Activated T-cell treated with anti-CD3 and anti-CD28 coated beads, Interleukin-2, amount 50 U/mL, for 24 hours (primary cell): ENCODE data around the gene MUC6.

ENCODE experiments used
- DNase-seq: peaks from one replicate; pipeline ENCODE4 v3.0.0-alpha.2; 2020
- H3K27ac Mint-ChIP-seq: 2 replicates; pipeline ENCODE4 v1.8.0; 2020; ENCODE audit warnings: mild to moderate bottlenecking, mixed read lengths
- H3K27me3 Mint-ChIP-seq: 2 replicates; pipeline ENCODE4 v1.8.0; 2020; ENCODE audit warnings: mixed read lengths
- H3K36me3 Mint-ChIP-seq: 2 replicates; pipeline ENCODE4 v1.8.0; 2020; ENCODE audit warnings: low read depth, mixed read lengths
- H3K4me1 Mint-ChIP-seq: 2 replicates; pipeline ENCODE4 v1.8.0; 2020; ENCODE audit warnings: low read depth, mixed read lengths
- H3K4me3 Mint-ChIP-seq: 2 replicates; pipeline ENCODE4 v1.8.0; 2020; ENCODE audit warnings: mild to moderate bottlenecking, moderate library complexity, mixed read lengths
- H3K9me3 Mint-ChIP-seq: 2 replicates; pipeline ENCODE4 v1.8.0; 2020; ENCODE audit warnings: mixed read lengths

Gene MUC6

DNA sequence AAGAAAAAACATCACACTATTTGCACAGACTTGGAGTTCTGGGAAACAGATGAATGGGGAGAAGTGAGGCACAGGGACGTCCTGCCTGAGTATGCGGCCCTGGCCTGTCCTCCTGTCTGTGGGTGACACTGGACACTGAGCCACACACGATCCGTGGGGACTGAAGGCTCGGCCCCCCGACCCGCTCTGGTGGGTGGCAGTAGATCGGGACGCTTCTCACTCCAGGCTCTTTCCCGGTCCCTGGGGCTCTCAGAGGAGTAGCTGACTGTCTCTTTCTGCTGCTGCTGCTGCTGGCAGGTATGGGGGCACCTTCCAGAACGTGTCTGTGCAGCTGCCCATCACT, 27.7 kb downstream of the MUC6 start:
- Mint-ChIP-seq H3K27ac (no peak overlapping the region), H3K4me3 (no peak overlapping the region), H3K4me1 (no peaks in the 10 kb centered on the region), H3K9me3 (no peaks in the 10 kb centered on the region), H3K27me3 (no peaks in the 10 kb centered on the region), H3K36me3 (peaks cover 80% of the 10 kb centered on the region)
- no peak for DNase-seq

DNA sequence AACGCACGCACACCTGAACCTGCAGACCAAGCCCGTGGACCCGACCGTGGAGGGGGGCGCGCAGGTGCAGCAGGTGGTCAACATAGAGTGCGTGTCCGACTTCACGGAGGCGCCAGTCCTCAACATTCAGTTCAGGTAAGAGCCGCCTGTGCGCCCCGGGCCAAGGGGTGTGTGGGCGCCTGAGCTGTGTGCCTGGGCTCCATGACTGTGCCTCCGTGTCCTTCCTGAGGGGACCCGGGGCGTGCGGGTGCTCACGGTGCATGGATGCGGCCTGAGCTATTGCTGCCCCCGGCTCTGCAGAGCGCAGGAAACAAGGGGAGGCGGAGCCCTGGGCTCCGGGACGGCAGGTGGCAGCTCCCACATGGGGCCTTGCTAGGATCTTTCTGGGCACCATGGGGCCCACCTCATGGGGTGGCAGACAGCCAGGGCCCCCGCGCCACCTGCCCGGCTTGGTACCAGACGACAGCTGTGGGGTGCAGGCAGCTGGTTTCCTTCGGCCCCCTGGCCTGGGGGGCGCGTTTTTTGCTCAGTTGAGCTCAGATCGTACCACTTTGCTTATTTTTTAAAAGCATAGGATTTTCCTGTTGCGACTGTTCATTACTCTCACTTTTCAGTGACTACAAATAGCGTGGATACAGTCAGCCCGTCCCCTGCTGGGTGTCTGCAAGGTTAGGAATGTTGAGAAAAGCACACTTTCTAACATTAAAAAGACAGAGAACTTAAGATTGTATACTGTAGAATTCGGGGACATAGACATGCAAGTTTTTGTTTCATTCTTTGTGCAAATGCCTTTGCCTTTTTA, 28.3 kb downstream of the MUC6 start:
- no peak for DNase-seq
- no peaks in the 10 kb centered on the region for H3K4me1 Mint-ChIP-seq
- no peak overlapping the region for H3K4me3 Mint-ChIP-seq
- no peaks in the 10 kb centered on the region for H3K27me3 Mint-ChIP-seq
- H3K9me3 Mint-ChIP-seq = no peaks in the 10 kb centered on the region
- H3K27ac Mint-ChIP-seq = no peak overlapping the region
- peaks cover 86% of the 10 kb centered on the region for H3K36me3 Mint-ChIP-seq

DNA sequence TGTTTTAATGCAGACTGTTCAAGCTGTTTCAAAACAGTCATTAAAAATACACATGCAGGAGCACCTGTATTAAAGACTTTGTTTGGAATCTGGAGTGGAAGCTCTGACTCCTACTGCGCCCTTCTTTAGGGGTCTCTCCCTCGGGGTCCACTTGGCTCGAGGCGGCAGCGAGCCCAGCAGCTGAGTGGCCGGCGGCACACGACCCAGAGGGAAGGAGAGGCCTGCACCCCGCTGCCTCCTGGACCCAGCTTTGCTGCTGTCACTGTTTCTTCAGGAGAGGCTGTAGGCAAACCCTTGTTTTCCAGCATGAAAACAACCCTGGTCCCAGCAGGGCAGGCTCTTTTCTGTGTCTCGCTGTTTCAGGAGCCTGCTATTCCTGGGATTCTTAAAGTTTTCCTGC, 29.2 kb downstream of the MUC6 start:
- H3K4me1 Mint-ChIP-seq = no peaks in the 10 kb centered on the region
- peaks cover 95% of the 10 kb centered on the region for H3K36me3 Mint-ChIP-seq
- H3K9me3 Mint-ChIP-seq = no peaks in the 10 kb centered on the region
- DNase-seq = no peak
- no peaks in the 10 kb centered on the region for H3K27me3 Mint-ChIP-seq
- no peak overlapping the region for H3K4me3 Mint-ChIP-seq
- H3K27ac Mint-ChIP-seq = no peak overlapping the region

DNA sequence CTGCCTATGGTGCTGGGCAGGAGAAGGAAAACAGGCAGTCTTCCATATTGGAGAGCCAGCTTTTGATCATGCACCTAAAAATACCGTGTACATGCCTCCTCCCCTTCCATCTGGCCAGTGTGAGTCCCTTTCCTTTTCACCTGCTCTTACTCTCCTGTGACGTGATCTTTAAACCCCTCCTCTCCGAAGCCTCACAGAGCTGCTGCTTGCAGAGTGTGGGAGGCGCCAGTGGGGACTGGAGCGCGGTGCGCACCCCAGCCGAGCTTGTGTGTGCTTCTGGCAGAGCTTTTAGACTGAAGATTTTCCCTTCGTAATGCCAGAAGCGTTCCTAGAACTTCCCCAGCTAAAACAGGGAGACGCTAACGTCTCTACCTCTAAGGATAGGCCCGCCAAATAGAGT, 29.8 kb downstream of the MUC6 start:
- Mint-ChIP-seq H3K4me1 (no peaks in the 10 kb centered on the region), H3K4me3 (no peak overlapping the region), H3K9me3 (no peaks in the 10 kb centered on the region), H3K27me3 (no peaks in the 10 kb centered on the region), H3K27ac (no peak overlapping the region), H3K36me3 (peaks cover 95% of the 10 kb centered on the region)
- no peak for DNase-seq

DNA sequence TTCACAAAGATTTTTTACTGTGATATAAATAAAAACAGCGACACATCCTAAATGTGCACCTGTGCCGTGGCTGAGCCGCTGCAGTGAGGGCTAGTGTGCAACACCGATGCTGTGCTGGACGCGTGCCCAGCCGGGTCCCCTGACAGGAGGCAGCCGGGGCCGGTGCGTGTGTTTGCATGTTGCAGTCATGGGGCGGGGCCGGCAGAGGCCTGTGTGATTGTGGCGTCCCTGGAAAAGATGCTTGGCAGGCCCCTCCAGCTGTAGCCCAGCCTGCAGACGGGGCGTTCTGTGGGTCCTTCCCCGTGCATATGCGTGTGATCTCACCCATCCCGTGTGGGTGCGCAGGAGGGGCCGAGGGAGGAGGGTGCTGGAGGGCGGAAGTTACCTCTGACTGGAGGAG, 30.6 kb downstream of the MUC6 start:
- H3K9me3 Mint-ChIP-seq = no peaks in the 10 kb centered on the region
- no peak for DNase-seq
- no peak overlapping the region for H3K27ac Mint-ChIP-seq
- no peaks in the 10 kb centered on the region for H3K4me1 Mint-ChIP-seq
- peaks cover 95% of the 10 kb centered on the region for H3K36me3 Mint-ChIP-seq
- no peak overlapping the region for H3K4me3 Mint-ChIP-seq
- H3K27me3 Mint-ChIP-seq = no peaks in the 10 kb centered on the region

DNA sequence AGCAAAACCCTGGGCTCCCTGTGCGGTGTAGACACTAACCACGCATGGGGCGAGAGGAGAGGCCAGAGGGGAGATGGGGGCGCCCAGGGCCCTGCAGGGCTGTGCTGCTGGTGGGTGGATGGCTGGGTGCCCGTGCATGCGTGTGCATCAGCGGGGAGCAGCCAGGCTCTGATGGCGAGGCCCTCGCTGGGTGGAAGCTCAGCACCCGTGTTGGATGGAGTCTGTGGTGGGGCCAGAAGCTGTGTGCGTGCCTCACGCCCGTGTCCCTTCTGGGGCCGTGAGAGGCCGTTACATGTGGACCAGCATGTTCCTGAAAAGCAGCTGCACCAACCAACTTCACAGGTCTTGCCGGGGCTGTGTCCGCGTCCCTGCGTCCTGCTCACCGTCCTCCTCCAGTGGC, 33.4 kb downstream of the MUC6 start:
- H3K9me3 Mint-ChIP-seq = no peaks in the 10 kb centered on the region
- H3K4me1 Mint-ChIP-seq = no peaks in the 10 kb centered on the region
- no peak for DNase-seq
- no peaks in the 10 kb centered on the region for H3K27me3 Mint-ChIP-seq
- H3K4me3 Mint-ChIP-seq = no peak overlapping the region
- H3K27ac Mint-ChIP-seq = peak overlapping the region; percentile 28
- peaks cover 88% of the 10 kb centered on the region for H3K36me3 Mint-ChIP-seq

DNA sequence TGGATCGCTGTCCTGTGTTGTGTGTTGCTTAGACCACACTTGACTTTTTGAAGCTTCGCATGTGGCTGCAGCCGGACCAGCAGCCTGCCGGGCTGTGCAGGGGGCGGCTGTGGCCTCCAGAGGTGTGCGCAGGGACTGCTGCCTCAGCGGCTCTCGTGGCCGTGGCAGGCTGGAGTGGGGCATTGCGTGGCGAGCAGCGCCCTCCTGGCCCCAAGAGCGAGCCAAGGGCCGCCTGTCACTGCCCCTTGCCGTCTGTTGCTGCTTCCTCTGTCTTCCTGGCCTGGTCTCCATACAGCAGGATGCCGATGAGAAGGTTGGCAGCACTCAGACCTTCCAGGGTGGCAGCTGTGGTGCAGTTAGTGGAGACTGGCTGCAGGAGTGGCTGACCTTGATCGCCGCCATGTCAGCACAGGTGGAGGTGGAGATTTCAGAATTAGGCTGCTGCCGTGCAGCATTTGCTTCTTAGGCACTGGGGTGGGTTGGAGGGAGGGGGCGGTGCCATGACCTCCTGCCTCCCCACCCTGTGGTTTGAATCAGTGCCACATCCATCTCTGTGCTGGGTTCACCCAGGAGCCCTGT, 34.0 kb downstream of the MUC6 start:
- peaks cover 85% of the 10 kb centered on the region for H3K36me3 Mint-ChIP-seq
- H3K4me3 Mint-ChIP-seq = no peak overlapping the region
- no peak for DNase-seq
- no peaks in the 10 kb centered on the region for H3K4me1 Mint-ChIP-seq
- no peaks in the 10 kb centered on the region for H3K9me3 Mint-ChIP-seq
- H3K27ac Mint-ChIP-seq = peak overlapping the region; percentile 28
- H3K27me3 Mint-ChIP-seq = no peaks in the 10 kb centered on the region

DNA sequence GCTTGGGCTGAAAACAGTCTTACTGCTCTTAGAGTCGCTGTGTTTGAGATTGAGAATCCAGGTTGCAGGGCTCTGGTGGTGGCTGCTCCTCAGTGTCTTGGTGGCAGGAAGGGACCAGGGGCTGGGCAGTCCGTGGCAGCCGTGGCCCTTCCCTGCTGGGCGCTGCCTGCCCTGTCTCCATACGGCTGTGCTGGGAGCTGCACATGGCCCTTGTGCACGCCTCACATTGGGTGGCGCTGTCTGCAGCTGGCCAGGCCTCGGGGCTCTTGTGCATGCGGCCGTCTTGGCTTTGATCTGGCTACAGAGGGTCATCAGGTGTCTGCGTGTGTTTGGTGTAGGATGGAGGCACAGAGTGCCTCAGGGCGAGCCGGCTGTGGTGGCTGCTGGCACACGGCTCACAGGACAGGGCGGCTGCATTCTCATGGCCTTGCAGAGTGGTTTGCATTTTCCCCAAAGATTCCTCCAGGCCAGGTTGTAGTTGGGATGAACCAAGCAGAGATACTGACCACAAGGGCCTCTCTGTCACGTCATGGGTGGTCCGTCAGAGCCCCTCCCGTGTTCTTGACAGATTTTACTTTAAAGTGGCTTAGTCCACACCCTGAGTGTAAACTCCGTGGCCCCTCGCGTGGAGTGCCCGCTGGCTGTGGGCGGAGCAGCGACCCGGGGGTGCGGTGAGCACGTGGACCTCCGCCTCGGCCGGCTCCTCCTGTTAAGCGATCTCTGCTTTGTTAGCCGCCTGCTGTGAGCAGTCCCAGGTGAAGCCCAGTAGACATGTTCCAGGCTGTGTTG, 34.7 kb downstream of the MUC6 start:
- DNase-seq = no peak
- no peak overlapping the region for H3K4me3 Mint-ChIP-seq
- H3K36me3 Mint-ChIP-seq = peaks cover 82% of the 10 kb centered on the region
- H3K27me3 Mint-ChIP-seq = no peaks in the 10 kb centered on the region
- peaks cover 3% of the 10 kb centered on the region for H3K4me1 Mint-ChIP-seq
- H3K9me3 Mint-ChIP-seq = no peaks in the 10 kb centered on the region
- peak overlapping the region; percentile 29 for H3K27ac Mint-ChIP-seq

DNA sequence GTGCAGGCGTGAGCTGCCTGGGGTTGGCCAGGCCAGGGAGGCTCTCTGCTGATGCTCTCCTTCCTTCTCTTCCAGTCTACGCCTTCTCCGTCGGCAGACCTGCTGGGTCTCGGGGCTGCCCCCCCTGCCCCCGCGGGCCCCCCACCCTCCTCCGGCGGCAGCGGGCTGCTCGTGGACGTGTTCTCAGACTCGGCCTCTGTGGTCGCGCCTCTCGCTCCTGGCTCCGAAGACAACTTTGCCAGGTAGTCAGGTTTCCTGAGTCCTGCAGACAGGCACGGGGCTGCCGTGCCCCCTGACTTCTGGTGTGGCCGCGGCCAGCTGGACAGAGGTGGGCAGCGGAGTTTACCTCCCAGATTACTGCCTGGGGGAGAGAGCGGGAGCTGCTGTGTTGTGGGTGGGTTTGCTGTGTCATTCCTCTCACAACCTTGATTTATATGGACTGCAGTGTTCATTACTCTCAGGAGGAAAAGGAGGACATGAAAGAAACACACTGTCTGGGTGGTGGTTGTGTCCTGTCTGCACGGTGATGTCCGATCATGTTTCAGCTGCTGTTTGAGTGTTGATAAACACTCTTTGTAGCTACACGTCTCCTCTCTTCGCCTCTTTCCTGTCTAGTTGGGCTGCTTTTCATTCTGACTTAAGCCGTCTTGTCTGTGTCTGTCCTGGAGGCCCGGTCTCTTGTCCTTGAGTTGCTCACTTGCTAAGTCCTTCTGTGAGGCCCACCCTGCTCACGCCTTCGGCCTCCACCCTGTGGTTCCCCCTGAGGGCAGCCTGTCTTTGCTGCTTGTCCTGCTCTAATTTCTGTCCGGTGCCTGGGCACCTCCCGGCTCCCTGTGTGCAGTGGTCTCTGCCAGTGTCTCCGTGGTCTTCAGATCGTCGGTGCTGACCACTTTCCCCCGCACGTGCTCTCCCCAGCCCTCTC, 35.9 kb downstream of the MUC6 start:
- Mint-ChIP-seq H3K36me3 (peaks cover 82% of the 10 kb centered on the region), H3K27ac (no peak overlapping the region), H3K9me3 (no peaks in the 10 kb centered on the region), H3K4me1 (peaks cover 12% of the 10 kb centered on the region), H3K27me3 (no peaks in the 10 kb centered on the region), H3K4me3 (no peak overlapping the region)
- no peak for DNase-seq

DNA sequence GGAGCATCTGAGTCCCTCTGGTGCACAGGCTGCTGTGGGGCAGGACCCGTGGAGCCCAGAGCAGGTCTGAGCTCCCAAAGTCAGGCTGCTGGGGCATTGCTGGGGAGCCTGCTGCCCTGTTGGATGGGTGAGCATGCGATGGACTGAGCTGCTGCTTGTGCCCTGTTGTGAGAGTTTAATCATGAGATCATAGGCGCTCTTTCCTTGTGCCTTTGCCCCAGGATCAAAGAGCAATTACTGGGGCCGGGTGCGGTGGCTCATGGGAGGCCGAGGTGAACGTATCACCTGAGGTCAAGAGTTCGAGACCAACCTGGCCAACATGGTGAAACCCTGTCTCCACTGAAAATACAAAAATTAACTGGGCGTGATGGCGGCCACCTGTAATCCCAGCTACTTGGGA, 37.5 kb downstream of the MUC6 start:
- Mint-ChIP-seq H3K27ac (peak overlapping the region; percentile 29), H3K4me3 (no peak overlapping the region), H3K27me3 (no peaks in the 10 kb centered on the region)

DNA sequence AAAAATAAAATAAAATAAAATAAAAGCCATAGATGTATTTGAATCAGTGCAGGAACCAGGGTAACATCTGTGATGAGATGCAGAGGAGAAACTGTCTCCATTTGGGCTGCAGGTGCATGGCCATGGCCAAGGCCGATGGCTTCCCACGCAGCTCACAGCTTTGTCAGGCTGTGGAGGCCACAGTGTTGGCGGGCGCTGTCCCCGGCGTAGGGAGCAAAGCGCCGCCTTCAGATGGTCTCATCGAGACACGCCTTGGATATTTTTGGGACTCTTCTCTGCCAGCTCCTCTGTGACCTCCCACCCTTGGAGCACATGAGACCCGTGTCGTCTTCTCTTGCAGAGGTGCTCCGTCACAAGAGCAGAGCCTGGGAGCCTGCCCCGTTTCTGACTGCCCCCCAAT, 38.6 kb downstream of the MUC6 start:
- Mint-ChIP-seq H3K4me3 (no peak overlapping the region), H3K27me3 (no peaks in the 10 kb centered on the region), H3K9me3 (no peaks in the 10 kb centered on the region), H3K36me3 (peaks cover 73% of the 10 kb centered on the region), H3K27ac (no peak overlapping the region), H3K4me1 (peaks cover 16% of the 10 kb centered on the region)
- no peak for DNase-seq

More for the DNA sequence above, 37.5 kb downstream of the MUC6 start:
- H3K9me3 Mint-ChIP-seq = no peaks in the 10 kb centered on the region
- DNase-seq = no peak
- peaks cover 16% of the 10 kb centered on the region for H3K4me1 Mint-ChIP-seq
- H3K36me3 Mint-ChIP-seq = peaks cover 74% of the 10 kb centered on the region

DNA sequence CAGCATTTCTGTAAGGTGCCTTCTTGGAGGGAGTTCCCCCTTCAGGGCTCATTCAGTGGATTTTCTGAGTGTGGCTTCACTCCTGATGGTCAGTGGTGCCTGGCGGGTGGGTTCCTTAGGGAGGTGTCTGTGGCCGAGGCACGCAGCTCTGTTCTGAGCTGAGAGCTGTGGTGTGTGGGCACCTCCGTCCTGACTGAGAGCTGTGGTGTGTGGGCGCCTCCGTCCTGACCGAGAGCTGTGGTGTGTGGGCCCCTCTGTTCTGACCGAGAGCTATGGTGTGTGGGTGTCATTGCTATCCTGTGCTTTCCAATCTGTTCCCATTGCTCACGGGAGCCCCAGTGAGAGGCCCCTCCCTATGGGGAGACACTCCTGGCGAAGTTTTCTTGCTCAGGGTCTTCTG, 39.8 kb downstream of the MUC6 start:
- Mint-ChIP-seq H3K27me3 (no peaks in the 10 kb centered on the region), H3K4me3 (no peak overlapping the region), H3K4me1 (peaks cover 16% of the 10 kb centered on the region), H3K36me3 (peaks cover 72% of the 10 kb centered on the region), H3K9me3 (no peaks in the 10 kb centered on the region), H3K27ac (peak overlapping the region; percentile 86)
- no peak for DNase-seq

DNA sequence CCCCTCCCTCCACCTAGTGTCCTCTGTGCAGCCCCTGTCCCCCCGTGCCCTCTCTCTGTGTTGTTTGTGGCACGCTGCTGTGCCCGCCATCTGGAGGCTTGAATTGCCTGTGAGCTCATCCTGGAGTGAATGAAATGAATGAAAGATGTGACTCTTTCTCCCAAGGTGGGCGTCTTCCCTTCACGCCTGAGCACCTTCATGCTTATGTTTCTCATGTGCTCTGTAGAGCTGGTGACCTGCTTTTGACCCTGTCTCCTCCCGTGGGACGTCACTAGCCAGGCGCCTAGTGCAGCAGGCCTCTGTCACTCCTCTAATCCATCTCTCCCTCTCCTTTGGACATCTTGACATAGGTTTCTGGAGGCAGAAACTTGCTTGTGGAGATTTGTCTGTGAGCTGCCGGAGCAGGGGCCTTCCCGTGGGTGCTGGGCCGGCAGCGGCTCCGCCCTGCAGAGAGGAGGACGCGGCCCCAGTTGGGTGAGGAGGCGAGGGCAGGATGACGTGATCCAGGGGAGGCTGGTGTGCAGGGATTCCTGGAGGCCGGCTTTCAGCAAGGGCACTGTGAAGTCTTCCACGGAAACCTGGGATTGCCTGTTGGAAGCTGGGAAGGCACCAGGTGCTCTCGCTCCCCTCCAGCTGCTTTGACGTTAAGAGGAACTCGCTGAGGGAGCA, 40.6 kb downstream of the MUC6 start:
- H3K27ac Mint-ChIP-seq = peak overlapping the region; percentile 86
- H3K4me3 Mint-ChIP-seq = no peak overlapping the region
- no peak for DNase-seq

More for the DNA sequence above, 40.6 kb downstream of the MUC6 start:
- peaks cover 16% of the 10 kb centered on the region for H3K4me1 Mint-ChIP-seq
- H3K36me3 Mint-ChIP-seq = peaks cover 70% of the 10 kb centered on the region
- H3K9me3 Mint-ChIP-seq = no peaks in the 10 kb centered on the region
- H3K27me3 Mint-ChIP-seq = no peaks in the 10 kb centered on the region
